HEK293 (cell line): ENCODE data around the gene CEP85.

Source experiments
- BCL11B ChIP-seq: fragments of 450-650 bp; formaldehyde crosslinking; IDR thresholded peaks from 2 replicates; pipeline ENCODE4 v1.5.1; 2016; ENCODE audit warnings: low read depth, missing biosample characterization, missing genetic modification characterization
- GLI2 ChIP-seq: fragments of 450-650 bp; formaldehyde crosslinking; IDR thresholded peaks from 2 replicates; pipeline ENCODE4; 2017; ENCODE audit warnings: missing biosample characterization, missing genetic modification characterization, low read depth, borderline replicate concordance
- HOXD13 ChIP-seq: sonication (generic); formaldehyde crosslinking; IDR thresholded peaks from 2 replicates; pipeline ENCODE4 v1.8.0; 2022; ENCODE audit warnings: missing genetic modification reagents, borderline replicate concordance
- KLF7 ChIP-seq: fragments of 450-650 bp; formaldehyde crosslinking; IDR thresholded peaks from 2 replicates; pipeline ENCODE4 v1.5.1; 2016; ENCODE audit warnings: missing biosample characterization, missing genetic modification characterization, borderline replicate concordance
- MZF1 ChIP-seq: fragments of 450-650 bp; formaldehyde crosslinking; IDR thresholded peaks from 2 replicates; pipeline ENCODE4 v1.5.1; 2017; ENCODE audit warnings: missing biosample characterization, missing genetic modification characterization, borderline replicate concordance
- RBAK ChIP-seq: fragments of 450-650 bp; formaldehyde crosslinking; IDR thresholded peaks from 2 replicates; pipeline ENCODE4 v1.5.1; 2016; ENCODE audit warnings: missing biosample characterization, missing genetic modification characterization
- SALL2 ChIP-seq: fragments of 450-650 bp; formaldehyde crosslinking; IDR thresholded peaks from 2 replicates; pipeline ENCODE4 v1.5.0; 2017; ENCODE audit warnings: missing biosample characterization, mild to moderate bottlenecking, missing genetic modification characterization, borderline replicate concordance
- SP2 ChIP-seq: fragments of 450-650 bp; formaldehyde crosslinking; IDR thresholded peaks from 2 replicates; pipeline ENCODE4 v1.5.1; 2016; ENCODE audit warnings: missing biosample characterization, missing genetic modification characterization
- ZBTB26 ChIP-seq: fragments of 450-650 bp; formaldehyde crosslinking; optimal IDR thresholded peaks from 2 replicates; pipeline ENCODE3; 2016; ENCODE audit warnings: missing biosample characterization, mild to moderate bottlenecking, missing genetic modification characterization
- ZBTB49 ChIP-seq: fragments of 450-650 bp; formaldehyde crosslinking; IDR thresholded peaks from 2 replicates; pipeline ENCODE4 v1.5.1; 2016; ENCODE audit warnings: missing biosample characterization, missing genetic modification characterization, low read depth
- ZFHX2 ChIP-seq: fragments of 450-650 bp; formaldehyde crosslinking; conservative IDR thresholded peaks from 2 replicates; pipeline ENCODE4 v1.5.1; 2016; ENCODE audit warnings: missing biosample characterization, missing genetic modification characterization
- ZNF10 ChIP-seq: fragments of 450-650 bp; formaldehyde crosslinking; IDR thresholded peaks from 2 replicates; pipeline ENCODE4 v1.5.1; 2017; ENCODE audit warnings: missing biosample characterization, missing genetic modification characterization
- ZNF112 ChIP-seq: fragments of 450-650 bp; formaldehyde crosslinking; IDR thresholded peaks from 2 replicates; pipeline ENCODE4 v1.5.0; 2017; ENCODE audit warnings: missing biosample characterization, missing genetic modification characterization
- ZNF138 ChIP-seq: fragments of 450-650 bp; formaldehyde crosslinking; IDR thresholded peaks from 2 replicates; pipeline ENCODE4 v1.5.1; 2016; ENCODE audit warnings: missing biosample characterization, missing genetic modification characterization, borderline replicate concordance
- ZNF146 ChIP-seq: fragments of 450-650 bp; formaldehyde crosslinking; IDR thresholded peaks from 2 replicates; pipeline ENCODE4 v1.5.1; 2016; ENCODE audit warnings: missing biosample characterization, missing genetic modification characterization
- ZNF148 ChIP-seq: fragments of 450-650 bp; formaldehyde crosslinking; IDR thresholded peaks from 2 replicates; pipeline ENCODE4 v1.5.0; 2017; ENCODE audit warnings: missing biosample characterization, missing genetic modification characterization, borderline replicate concordance
- ZNF155 ChIP-seq: fragments of 450-650 bp; formaldehyde crosslinking; IDR thresholded peaks from 2 replicates; pipeline ENCODE4 v1.5.1; 2016; ENCODE audit warnings: missing biosample characterization, missing genetic modification characterization
- ZNF169 ChIP-seq: fragments of 450-650 bp; formaldehyde crosslinking; IDR thresholded peaks from 2 replicates; pipeline ENCODE4 v1.5.1; 2016; ENCODE audit warnings: missing biosample characterization, missing genetic modification characterization
- ZNF18 ChIP-seq: fragments of 450-650 bp; formaldehyde crosslinking; IDR thresholded peaks from 2 replicates; pipeline ENCODE4 v1.5.1; 2016; ENCODE audit warnings: missing biosample characterization, missing genetic modification characterization
- ZNF350 ChIP-seq: fragments of 450-650 bp; formaldehyde crosslinking; IDR thresholded peaks from 2 replicates; pipeline ENCODE4 v1.5.0; 2017; ENCODE audit warnings: missing biosample characterization, mild to moderate bottlenecking, missing genetic modification characterization
- ZNF354C ChIP-seq: fragments of 450-650 bp; formaldehyde crosslinking; IDR thresholded peaks from 2 replicates; pipeline ENCODE4 v1.5.1; 2016; ENCODE audit warnings: missing biosample characterization, missing genetic modification characterization, low read depth, borderline replicate concordance
- ZNF423 ChIP-seq: fragments of 450-650 bp; formaldehyde crosslinking; IDR thresholded peaks from 2 replicates; pipeline ENCODE4 v1.5.1; 2016; ENCODE audit warnings: missing biosample characterization, missing genetic modification characterization
- ZNF560 ChIP-seq: fragments of 450-650 bp; formaldehyde crosslinking; IDR thresholded peaks from 2 replicates; pipeline ENCODE4 v1.5.1; 2017; ENCODE audit warnings: missing biosample characterization, missing genetic modification characterization, borderline replicate concordance
- ZNF585B ChIP-seq: fragments of 450-650 bp; formaldehyde crosslinking; IDR thresholded peaks from 2 replicates; pipeline ENCODE4 v1.5.1; 2016; ENCODE audit warnings: missing biosample characterization, missing genetic modification characterization
- ZNF596 ChIP-seq: fragments of 450-650 bp; IDR thresholded peaks from 2 replicates; pipeline ENCODE4 v1.5.0; 2018; ENCODE audit warnings: missing biosample characterization, mild to moderate bottlenecking, missing genetic modification characterization, moderate library complexity
- ZNF600 ChIP-seq: fragments of 450-650 bp; formaldehyde crosslinking; IDR thresholded peaks from 2 replicates; pipeline ENCODE4 v1.5.1; 2016; ENCODE audit warnings: missing biosample characterization, missing genetic modification characterization
- ZNF701 ChIP-seq: fragments of 450-650 bp; formaldehyde crosslinking; IDR thresholded peaks from 2 replicates; pipeline ENCODE4 v1.5.1; 2016; ENCODE audit warnings: missing biosample characterization, missing genetic modification characterization
- ZNF76 ChIP-seq: fragments of 450-650 bp; formaldehyde crosslinking; IDR thresholded peaks from 2 replicates; pipeline ENCODE4; 2016; ENCODE audit warnings: low read depth, missing biosample characterization, missing genetic modification characterization, borderline replicate concordance
- ZSCAN18 ChIP-seq: fragments of 450-650 bp; formaldehyde crosslinking; IDR thresholded peaks from 2 replicates; pipeline ENCODE4 v1.5.1; 2016; ENCODE audit warnings: missing biosample characterization, missing genetic modification characterization

CEP85 gene

GRCh38 chr1:26306290-26307229, 72.6 kb downstream of the CEP85 start, which contains the start of gene UBXN11 (continued):
- peak; percentile 38 for TF ChIP-seq ZBTB26
- peak; percentile 82 for TF ChIP-seq ZNF76 (tag by site-specific recombination)
- no peak for TF ChIP-seq ZBTB49 (tag by site-specific recombination)
- TF ChIP-seq ZSCAN18 (tag by site-specific recombination): no peak
- TF ChIP-seq ZNF423 (tag by site-specific recombination): no peak
- peak; percentile 86 for TF ChIP-seq SP2
- no peak for TF ChIP-seq ZNF138 (tag by site-specific recombination)
- no peak for TF ChIP-seq ZNF169
- TF ChIP-seq ZNF585B (tag by site-specific recombination): no peak
- no peak for TF ChIP-seq ZNF18
- no peak for TF ChIP-seq ZNF596 (tag by site-specific recombination)
- no peak for TF ChIP-seq MZF1 (tag by site-specific recombination)
- TF ChIP-seq BCL11B (tag by site-specific recombination): no peak
- no peak for TF ChIP-seq ZNF701 (tag by site-specific recombination)
- no peak for TF ChIP-seq ZNF148 (tag by site-specific recombination)
- no peak for TF ChIP-seq ZNF155 (tag by site-specific recombination)
- peak; percentile 34; the same call in 1 of the 2 replicates for TF ChIP-seq ZFHX2
- no peak for TF ChIP-seq ZNF112 (tag by site-specific recombination)
- TF ChIP-seq ZNF354C (tag by site-specific recombination): no peak
- no peak for TF ChIP-seq RBAK
- no peak for TF ChIP-seq GLI2 (tag by site-specific recombination)
- no peak for TF ChIP-seq KLF7 (tag by site-specific recombination)
- TF ChIP-seq SALL2 (tag by site-specific recombination): no peak
- no peak for TF ChIP-seq ZNF10 (tag by site-specific recombination)
- TF ChIP-seq ZNF560 (tag by site-specific recombination): no peak
- no peak for TF ChIP-seq ZNF350 (tag by site-specific recombination)
- TF ChIP-seq ZNF146 (tag by site-specific recombination): no peak
- TF ChIP-seq HOXD13: no peak
- no peak for TF ChIP-seq ZNF600 (tag by site-specific recombination)
